Putamen (tissue), 1 donor: ENCODE data around the gene IFNE.

ENCODE experiments used
- DNase-seq: peaks from one replicate; pipeline ENCODE4 v3.0.0-alpha.2; 2016; ENCODE audit warnings: low spot score

Gene IFNE, protein sequence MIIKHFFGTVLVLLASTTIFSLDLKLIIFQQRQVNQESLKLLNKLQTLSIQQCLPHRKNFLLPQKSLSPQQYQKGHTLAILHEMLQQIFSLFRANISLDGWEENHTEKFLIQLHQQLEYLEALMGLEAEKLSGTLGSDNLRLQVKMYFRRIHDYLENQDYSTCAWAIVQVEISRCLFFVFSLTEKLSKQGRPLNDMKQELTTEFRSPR

DNA sequence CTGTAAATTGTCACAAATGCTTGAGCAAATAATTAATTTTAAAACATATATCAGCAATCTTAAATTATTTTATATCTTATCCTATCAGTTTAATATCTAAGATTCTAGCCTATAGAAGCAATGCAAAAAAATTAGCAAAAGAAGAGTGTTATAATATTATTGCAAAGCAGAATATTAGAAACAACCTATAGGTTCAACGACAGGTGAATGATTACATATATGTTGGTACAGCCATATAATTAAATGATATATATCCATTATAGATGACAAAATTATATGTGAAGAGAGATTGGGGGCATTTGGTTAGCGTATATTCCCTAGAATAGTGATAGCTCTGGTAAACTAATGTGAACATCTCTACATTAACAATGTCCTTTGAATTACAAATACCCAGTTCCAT is at the start of gene IFNE:
Gene IFNE (minus strand): TSS at position 101 of the 400 bp plus-strand sequence. CDS start 619 bp downstream, outside the sequence.
- no peak for DNase-seq

GRCh38 chr9:21528123-21528808 is 46.2 kb upstream of the IFNE start:
- DNase-seq: no peak

GRCh38 chr9:21527579-21527978 is 45.5 kb upstream of the IFNE start:
- DNase-seq: no peak

DNA sequence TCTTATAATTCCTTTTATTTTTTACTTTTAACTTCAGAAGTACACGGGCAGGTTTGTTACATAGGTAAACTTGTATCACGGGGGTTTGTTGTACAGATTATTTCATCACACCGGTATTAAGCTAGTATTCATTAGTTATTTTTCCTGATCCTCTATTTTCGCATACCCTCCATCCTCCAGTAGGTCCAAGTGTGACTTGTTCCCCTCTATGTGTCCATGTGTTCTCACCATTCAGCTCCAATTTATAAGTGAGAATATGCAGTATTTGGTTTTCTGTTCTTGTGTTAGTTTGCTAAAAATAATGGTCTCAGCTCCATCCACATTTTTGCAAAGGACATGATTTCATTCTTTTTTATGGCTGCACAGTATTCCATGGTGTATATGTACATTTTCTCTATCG is 43.1 kb upstream of the IFNE start:
- no peak for DNase-seq

DNA sequence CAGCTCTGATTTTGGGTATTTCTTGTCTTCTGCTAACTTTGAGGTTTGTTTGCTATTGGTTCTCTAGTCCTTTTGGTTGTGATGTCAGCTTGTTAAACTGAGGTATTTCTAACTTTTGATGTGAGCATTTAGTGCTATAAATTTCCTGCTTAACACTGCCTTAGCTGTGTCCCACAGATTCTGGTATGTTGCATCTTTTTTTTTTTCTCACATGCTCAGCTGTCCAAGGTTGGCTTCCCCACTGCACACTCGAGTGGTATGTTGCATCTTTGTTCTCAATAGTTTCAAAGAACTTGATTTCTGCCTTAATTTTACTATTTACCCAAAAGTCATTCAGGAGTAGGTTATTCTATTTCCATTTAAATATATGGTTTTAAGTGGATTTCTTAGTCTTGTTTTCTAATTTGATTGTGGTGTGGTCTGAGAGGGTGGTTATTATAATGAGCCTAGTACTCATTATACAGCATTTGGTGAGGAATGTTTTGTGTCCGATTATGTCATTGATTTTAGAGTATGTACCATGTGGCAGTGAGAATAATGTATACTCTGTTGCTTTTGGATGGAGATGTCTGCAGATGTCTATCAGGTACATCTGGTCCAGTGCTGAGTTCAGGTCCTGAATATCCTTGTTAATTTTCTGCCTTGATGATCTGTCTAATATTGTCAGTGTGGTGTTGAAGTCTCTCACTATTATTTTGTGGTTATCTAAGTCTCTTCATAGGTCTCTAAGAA is 42.2 kb upstream of the IFNE start:
- DNase-seq: no peak

DNA sequence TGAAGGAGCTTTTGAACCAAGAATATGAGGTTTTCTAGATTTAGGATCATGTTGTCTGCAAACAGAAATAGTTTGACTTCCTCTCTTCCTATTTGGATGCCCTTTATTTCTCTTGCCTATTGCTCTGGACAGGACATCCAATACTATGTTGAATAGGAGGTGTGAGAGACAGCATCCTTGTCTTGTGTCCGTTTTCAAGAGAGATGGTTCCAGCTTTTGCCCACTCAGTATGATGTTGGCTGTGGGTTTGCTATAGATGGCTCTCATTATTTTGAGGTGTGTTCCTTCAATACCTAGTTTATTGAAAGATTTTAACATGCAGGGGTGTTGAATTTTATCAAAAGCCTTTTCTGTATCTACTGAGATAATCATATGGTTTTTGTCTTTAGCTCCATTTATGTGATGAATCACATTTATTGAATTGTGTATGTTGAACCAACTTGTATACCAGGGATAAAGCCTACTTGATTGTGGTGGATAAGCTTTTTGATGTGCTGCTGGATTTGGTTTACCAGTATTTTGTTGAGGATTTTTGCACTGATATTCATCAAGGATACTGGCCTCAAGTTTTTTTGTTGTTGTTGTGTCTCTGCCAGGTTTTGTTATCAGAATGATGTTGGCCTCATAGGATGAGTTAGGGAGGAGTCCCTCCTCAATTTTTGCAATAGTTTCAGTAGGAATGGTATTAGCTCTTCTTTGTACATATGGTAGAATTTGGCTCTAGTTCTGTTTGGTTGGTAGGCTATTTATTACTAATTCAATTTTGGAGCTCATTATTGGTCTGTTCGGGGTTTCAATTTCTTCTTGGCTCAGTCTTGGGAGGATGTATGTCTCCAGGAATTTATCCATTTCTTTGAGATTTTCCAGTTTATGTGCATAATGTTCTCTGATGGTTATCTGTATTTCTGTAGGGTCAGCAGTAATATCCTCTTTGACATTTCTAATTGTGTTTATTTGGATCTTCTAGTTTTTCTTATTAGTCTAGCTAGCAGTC is 41.2 kb upstream of the IFNE start:
- DNase-seq: no peak

GRCh38 chr9:21522348-21522747 is 40.2 kb upstream of the IFNE start:
- DNase-seq: no peak

DNA sequence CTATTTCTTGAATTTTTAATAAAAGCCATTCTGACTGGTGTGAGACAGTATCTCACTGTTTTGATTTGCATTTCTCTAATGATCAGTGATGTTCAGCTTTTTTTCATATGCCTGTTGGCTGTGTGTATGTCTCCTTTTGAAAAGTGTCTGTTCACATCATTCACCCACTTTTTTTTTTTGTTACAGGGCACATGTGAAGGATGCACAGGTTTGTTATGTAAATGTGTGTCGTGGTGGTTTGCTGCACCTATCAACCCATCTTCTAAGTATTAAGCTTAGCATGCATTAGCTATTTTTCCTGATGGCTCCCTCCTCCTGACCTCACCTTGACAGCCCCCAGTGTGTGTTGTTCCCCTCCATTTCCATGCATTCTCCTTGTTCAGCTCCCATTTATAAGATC is 39.3 kb upstream of the IFNE start:
- no peak for DNase-seq

DNA sequence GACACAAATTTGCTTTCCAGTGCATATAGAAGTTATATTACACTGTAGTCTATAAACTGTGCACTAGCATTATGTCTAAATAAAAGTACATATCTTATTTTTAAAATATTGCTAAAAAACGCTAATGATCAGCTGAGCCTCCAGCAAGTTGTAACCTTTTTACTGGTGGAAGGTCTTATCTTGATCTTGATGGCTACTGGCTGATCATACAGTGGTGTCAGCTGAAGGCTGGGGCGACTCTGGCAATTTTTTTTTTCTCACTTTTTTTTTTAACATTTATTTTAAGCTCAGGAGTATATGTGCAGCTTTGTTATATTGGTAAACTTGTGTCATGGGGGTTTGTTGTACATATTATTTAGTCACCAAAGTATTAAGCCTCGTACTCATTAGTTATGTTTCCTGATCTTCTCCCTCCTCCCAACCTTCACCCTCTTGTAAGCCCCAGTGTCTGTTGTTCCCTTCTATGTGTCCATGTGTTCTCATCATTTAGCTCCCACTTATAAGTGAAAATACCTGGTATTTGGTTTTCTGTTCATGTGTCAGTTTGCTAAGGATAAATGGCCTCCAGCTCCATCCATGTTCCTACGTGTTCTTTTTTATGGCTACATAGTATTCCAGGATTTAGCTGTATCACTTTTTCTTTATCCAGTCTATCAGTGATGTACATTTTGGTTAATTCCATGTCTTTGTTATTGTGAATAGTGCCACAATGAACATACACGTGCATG is 38.6 kb upstream of the IFNE start:
- no peak for DNase-seq

GRCh38 chr9:21519855-21520434 is 37.8 kb upstream of the IFNE start:
- DNase-seq: no peak

DNA sequence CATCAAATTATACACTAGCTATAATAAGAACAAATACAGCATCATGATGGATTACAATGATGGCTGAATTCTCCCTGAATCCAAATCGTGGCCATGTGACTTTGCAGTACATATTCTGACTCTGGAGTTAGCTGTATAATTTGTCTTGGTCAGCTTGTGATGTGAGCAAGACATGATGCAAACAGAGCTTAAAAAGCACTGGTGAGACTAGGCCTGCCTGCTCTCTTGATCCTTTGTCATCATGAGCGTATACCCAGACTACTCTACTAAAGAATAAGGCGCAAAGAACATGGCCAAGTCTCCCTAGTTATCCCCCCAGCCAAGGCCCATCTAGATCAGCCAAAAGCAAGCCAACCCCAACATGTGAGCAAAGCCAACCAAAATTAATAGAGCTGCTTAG is 34.7 kb upstream of the IFNE start:
- no peak for DNase-seq

DNA sequence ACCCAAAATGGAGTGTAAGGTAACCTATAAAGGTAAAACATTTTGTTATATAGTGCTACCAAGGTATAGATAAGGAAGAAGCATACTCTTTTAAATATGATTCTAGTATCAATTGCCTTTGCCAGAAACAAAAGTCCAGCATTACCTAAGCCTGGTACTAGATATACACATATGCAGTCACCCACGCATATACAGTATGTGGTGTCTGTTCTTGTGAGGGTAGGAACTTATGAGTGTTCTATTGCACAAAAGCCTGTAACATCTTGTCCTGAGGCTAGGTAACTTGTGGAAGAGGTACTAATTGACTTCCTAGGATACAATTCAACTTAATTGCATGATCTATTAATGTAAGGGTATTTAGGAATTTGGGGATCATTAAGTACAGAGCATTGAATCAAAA is 31.3 kb upstream of the IFNE start:
- DNase-seq: no peak

GRCh38 chr9:21510806-21511205 is 28.7 kb upstream of the IFNE start:
- DNase-seq: no peak

GRCh38 chr9:21507483-21507790 is 25.3 kb upstream of the IFNE start:
- no peak for DNase-seq

- no peak for DNase-seq
Measured at GRCh38 chr9:21506626-21507482, 24.7 kb upstream of the IFNE start.

DNA sequence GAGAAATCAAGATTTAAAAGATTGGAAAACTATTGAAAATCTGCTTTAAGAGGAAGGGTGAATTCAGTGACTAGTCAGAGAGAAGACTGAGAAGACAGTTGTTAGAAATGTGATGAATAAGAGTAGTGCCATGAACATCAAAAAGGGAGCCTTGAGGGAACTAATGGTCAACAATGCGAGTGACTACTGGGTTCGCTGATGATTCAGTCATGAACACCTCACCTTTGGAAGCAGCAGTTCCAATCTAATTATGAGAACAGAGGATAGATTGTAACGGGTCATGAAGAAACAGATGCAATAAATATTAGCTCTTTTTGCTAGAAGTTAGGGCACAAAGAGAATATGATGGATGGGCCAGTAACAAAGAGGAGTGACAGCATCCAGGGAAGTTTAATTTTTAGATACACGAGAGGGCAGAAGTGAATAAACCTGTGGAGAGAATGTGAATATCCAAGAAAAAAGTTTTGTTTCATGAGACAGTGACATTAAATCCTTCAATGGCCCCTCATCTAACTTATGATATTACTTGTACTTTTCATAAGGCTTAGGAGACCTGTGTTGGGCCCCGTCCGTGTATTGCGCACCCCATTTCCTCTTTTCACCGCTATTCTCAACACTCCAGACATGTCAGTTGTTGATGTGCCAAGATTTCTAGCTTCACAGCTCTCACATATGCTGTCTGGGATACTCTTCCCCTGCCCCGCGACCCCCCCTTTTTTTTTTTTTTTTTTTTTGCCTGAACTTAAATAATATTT is 23.5 kb upstream of the IFNE start:
- no peak for DNase-seq

DNA sequence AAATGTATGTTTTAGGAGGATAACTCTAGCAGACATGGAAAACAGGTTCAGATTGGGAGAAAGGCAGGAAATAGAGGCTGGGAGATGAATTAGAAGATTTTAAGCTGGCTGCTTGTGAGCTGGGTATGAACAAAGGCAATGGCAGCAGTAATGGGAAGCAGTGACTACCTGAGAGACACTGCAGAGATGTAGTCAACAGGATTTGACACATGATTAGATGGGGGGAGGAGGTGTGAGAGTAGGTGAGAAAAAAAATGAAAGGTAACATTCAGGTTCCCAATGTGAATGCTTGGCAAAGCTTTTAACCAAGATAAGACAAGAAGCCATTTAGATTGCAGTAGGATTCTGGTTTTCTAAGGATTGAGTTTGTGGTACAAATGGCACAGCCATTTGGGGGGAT is 22.8 kb upstream of the IFNE start:
- DNase-seq: no peak

DNA sequence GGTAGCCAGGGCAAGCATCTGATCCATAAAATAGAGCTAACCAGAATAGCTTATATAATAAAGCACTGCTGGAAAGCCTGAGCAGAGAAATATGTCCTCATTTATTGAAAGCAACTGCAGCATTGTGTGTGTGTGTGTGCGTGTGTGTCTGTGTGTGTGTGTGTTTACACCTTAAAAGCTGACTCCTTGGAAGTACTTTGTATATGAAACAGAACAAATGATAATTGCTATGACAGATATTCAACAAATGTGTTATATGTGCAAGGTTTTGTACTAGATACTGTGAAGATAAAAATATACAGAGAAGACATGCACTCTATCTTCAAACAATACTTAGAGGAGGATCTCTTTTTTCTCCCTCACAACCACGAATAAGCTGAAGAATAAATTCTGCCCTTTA is 22.0 kb upstream of the IFNE start:
- no peak for DNase-seq

GRCh38 chr9:21502586-21502985 is 20.5 kb upstream of the IFNE start:
- no peak for DNase-seq

DNA sequence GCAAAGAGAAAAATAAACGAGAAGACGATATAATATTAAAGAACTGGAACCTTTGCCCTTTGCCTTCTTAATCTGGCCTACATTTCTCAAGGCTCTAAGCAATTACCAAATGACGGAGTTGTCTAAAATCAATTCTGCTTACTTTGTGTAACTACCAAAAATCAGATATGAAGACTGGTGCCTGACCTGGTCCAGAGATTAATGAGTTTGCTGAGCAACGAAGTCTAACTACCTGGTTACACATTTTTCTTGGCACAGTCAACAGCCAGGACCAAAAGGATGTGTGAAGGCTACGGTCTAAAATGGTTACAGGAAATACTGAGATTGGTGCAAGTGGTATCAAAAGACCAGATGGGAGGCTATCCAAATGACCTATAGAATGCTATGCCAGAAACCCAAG is 17.8 kb upstream of the IFNE start:
- no peak for DNase-seq
